HepG2 (cell line): ENCODE data around the gene LCK. TPM values are rescaled to one million over a fixed set of nuclear protein-coding genes. Genes with fewer than 3 reads are reported as not detected.

ENCODE experiments used
- CREB1 ChIP-seq, 2 experiments: fragments of 450-650 bp in 1 of 2; IDR thresholded peaks; 2 replicates each; pipeline ENCODE4 v1.6.1; 2016 to 2017; ENCODE audit warnings: control low read depth in 1 of 2, mild to moderate bottlenecking in 1 of 2, missing compliant biosample characterization in 1 of 2, missing genetic modification characterization in 1 of 2
- FOXP1 ChIP-seq, 2 experiments: fragments of 450-650 bp in 1 of 2; IDR thresholded peaks; 2 replicates each; pipeline ENCODE4 v1.6.1; 2017 to 2018; ENCODE audit warnings: antibody characterized with exemption in 1 of 2
- GATAD2A ChIP-seq: IDR thresholded peaks from 2 replicates; pipeline ENCODE4 v1.6.1; 2016
- JUNB ChIP-seq: sonication (generic); formaldehyde crosslinking; IDR thresholded peaks from 2 replicates; pipeline ENCODE4 v1.8.0; 2022; ENCODE audit warnings: missing genetic modification reagents, mild to moderate bottlenecking, borderline replicate concordance
- NR2F1 ChIP-seq, 2 experiments: fragments of 450-650 bp in 1 of 2; formaldehyde crosslinking in 1 of 2; IDR thresholded peaks; 2 replicates each; pipeline versions ENCODE4 v1.5.0 to v1.6.1; 2016 to 2020; ENCODE audit warnings: mild to moderate bottlenecking in 1 of 2, missing compliant biosample characterization in 1 of 2, missing genetic modification reagents in 1 of 2, moderate library complexity in 1 of 2
- PLRG1 ChIP-seq: fragments of 450-650 bp; conservative IDR thresholded peaks from 2 replicates; pipeline ENCODE4 v1.6.1; 2016
- RORA ChIP-seq: sonication (generic); formaldehyde crosslinking; IDR thresholded peaks from 2 replicates; pipeline ENCODE4 v1.5.0; 2020; ENCODE audit warnings: mild to moderate bottlenecking, missing genetic modification reagents, moderate library complexity
- SYNCRIP ChIP-seq: fragments of 200-400 bp; formaldehyde crosslinking; IDR thresholded peaks from 2 replicates; pipeline ENCODE4 v1.6.1; 2018; ENCODE audit warnings: mild to moderate bottlenecking, low read depth, low read length; ENCODE audit not compliant: insufficient read depth
- THAP11 ChIP-seq: IDR thresholded peaks from 2 replicates; pipeline ENCODE4 v1.6.1; 2016; ENCODE audit warnings: missing biosample characterization, missing genetic modification reagents
- ZNF34 ChIP-seq: sonication (generic); formaldehyde crosslinking; IDR thresholded peaks from 2 replicates; pipeline ENCODE4 v1.4.0; 2020; ENCODE audit warnings: mild to moderate bottlenecking, missing genetic modification reagents, borderline replicate concordance
- ZNF383 ChIP-seq: sonication (generic); formaldehyde crosslinking; IDR thresholded peaks from 2 replicates; pipeline ENCODE4 v1.4.0; 2020; ENCODE audit warnings: missing genetic modification reagents, mild to moderate bottlenecking, borderline replicate concordance
- ZNF713 ChIP-seq: sonication (generic); formaldehyde crosslinking; IDR thresholded peaks from 2 replicates; pipeline ENCODE4 v1.4.0; 2020; ENCODE audit warnings: mild to moderate bottlenecking, missing genetic modification reagents
- ZSCAN29 ChIP-seq: sonication (generic); formaldehyde crosslinking; conservative IDR thresholded peaks from 2 replicates; pipeline ENCODE4 v1.4.0; 2020; ENCODE audit warnings: mild to moderate bottlenecking, missing genetic modification reagents
- polyA plus RNA-seq, 8 experiments: library from polyadenylated mRNA; depleted of rRNA in 3 of 8; stranded (reverse) in 7 of 8; unstranded in 1 of 8; fragments of >200 nt; fragmentation: Illumina TruSeq in 4 of 8; extraction: Trizol in 4 of 8; gene quantifications; 2 replicates each; pipeline versions ENCODE4 v1.2.1 to v1.2.3, GENCODE V29; 2011 to 2016; ENCODE audit warnings: low read depth in 4 of 8, missing spikeins in 1 of 8, mixed read lengths in 1 of 8; ENCODE audit not compliant: insufficient read depth in 1 of 8
- total RNA-seq, 5 experiments: library from RNA; depleted of rRNA; stranded (reverse); fragments of >200 nt; fragmentation: Illumina TruSeq; extraction: Trizol; gene quantifications; 2 replicates each; pipeline ENCODE4 v1.2.3, GENCODE V29; 2016; ENCODE audit warnings: low read depth in 1 of 5
- TF ChIP-seq, protein P1 (sequence below): sonication (generic); formaldehyde crosslinking; IDR thresholded peaks from 2 replicates; pipeline ENCODE4 v1.4.0; 2020; ENCODE audit warnings: low read depth, mild to moderate bottlenecking, missing genetic modification reagents
- TF ChIP-seq, protein P2 (sequence below): sonication (generic); formaldehyde crosslinking; IDR thresholded peaks from 2 replicates; pipeline ENCODE4 v1.5.1; 2020; ENCODE audit warnings: missing genetic modification reagents, mild to moderate bottlenecking, borderline replicate concordance
- TF ChIP-seq, protein P3 (sequence below): sonication (generic); formaldehyde crosslinking; IDR thresholded peaks from 2 replicates; pipeline ENCODE4 v1.4.0; 2020; ENCODE audit warnings: missing genetic modification reagents
- TF ChIP-seq, protein P4 (sequence below): sonication (generic); formaldehyde crosslinking; IDR thresholded peaks from 2 replicates; pipeline ENCODE4 v1.9.0; 2022; ENCODE audit warnings: low read depth, missing genetic modification reagents
- TF ChIP-seq, protein P5 (sequence below): IDR thresholded peaks from 2 replicates; pipeline ENCODE4 v1.6.1; 2016; ENCODE audit warnings: low read depth, control low read depth
- TF ChIP-seq, protein P6 (sequence below): sonication (generic); formaldehyde crosslinking; IDR thresholded peaks from 2 replicates; pipeline ENCODE4 v1.5.0; 2020; ENCODE audit warnings: missing genetic modification reagents

LCK gene
- total and polyA plus RNA-seq, 2 of the 13 experiments (the other 11 are each of a cell fraction or from before 2014, with no cell fraction given): 0.93 to 1.8 TPM

DNA sequence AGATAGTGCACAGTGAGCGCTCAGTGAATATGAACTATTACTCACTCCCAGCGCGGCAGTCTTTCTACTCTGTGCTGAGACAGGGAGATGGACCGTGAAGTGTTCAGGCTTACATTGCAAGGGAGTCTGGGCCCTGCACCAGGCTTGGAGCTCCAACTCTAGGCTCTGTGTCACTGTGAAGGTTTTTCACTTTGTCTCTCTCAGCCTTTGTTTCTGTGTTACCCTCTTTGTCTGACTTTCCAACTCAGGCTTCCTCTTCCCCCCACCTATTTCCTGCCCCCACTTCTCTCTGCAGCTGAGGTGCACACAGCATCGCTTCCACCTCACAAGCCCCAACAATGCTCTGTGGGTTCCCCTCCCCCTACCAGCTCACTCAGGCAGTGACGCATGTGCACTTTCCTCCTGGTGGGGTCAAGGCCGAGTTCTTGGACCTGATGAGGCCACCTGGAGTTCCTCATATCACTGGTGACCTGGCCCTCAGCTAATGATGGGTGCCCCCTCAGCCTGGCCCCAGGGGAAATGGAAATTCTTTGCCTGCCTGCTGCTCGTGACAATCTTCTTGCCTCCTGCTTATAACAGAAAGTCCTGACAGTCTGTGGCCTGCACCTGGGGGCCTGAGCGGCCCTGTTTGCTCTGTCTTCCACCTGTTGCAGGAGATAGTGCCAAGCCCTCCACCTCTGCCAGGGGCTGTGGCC lies 1.1 kb upstream of the LCK start (continued):
- TF ChIP-seq, protein P1, sequence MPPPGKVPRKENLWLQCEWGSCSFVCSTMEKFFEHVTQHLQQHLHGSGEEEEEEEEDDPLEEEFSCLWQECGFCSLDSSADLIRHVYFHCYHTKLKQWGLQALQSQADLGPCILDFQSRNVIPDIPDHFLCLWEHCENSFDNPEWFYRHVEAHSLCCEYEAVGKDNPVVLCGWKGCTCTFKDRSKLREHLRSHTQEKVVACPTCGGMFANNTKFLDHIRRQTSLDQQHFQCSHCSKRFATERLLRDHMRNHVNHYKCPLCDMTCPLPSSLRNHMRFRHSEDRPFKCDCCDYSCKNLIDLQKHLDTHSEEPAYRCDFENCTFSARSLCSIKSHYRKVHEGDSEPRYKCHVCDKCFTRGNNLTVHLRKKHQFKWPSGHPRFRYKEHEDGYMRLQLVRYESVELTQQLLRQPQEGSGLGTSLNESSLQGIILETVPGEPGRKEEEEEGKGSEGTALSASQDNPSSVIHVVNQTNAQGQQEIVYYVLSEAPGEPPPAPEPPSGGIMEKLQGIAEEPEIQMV (CRISPR knock-in tag): no peak
- TF ChIP-seq PLRG1 (no peak), NR2F1 (CRISPR knock-in tag; IDR thresholded peaks at IDR 0.05) (peak; percentile 96), JUNB (CRISPR knock-in tag) (no peak), RORA (CRISPR knock-in tag) (no peak), ZSCAN29 (CRISPR knock-in tag) (peak; percentile 78), SYNCRIP (no peak), GATAD2A (CRISPR knock-in tag) (peak; percentile 93), ZNF34 (no peak; the same call in 1 of the 2 replicates), THAP11 (CRISPR knock-in tag) (peak; percentile 66), ZNF713 (CRISPR knock-in tag) (0 out of 2 replicates have a peak, but pooled peaks have one; percentile 48), ZNF383 (CRISPR knock-in tag) (0 out of 2 replicates have a peak, but pooled peaks have one; percentile 71), CREB1 (IDR thresholded peaks at IDR 0.05) (peak; percentile 82), CREB1 (CRISPR knock-in tag; IDR thresholded peaks at IDR 0.05) (peak; percentile 94), FOXP1 (IDR thresholded peaks at IDR 0.05) (no peak), FOXP1 (CRISPR knock-in tag; IDR thresholded peaks at IDR 0.05) (peak; percentile 72)
- TF ChIP-seq, protein P2, sequence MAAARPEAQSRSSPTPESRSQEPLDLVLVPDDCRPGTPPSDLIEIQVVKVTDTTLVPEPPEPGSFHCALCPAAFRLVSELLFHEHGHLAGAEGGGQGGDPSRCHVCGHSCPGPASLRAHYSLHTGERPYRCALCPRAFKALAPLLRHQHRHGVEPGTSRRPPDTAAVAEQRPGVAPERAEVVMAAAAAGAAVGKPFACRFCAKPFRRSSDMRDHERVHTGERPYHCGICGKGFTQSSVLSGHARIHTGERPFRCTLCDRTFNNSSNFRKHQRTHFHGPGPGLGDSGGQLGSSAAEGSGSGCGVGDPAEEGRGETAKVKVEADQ (CRISPR knock-in tag): 0 out of 2 replicates have a peak, but pooled peaks have one; percentile 1
- TF ChIP-seq, protein P3, sequence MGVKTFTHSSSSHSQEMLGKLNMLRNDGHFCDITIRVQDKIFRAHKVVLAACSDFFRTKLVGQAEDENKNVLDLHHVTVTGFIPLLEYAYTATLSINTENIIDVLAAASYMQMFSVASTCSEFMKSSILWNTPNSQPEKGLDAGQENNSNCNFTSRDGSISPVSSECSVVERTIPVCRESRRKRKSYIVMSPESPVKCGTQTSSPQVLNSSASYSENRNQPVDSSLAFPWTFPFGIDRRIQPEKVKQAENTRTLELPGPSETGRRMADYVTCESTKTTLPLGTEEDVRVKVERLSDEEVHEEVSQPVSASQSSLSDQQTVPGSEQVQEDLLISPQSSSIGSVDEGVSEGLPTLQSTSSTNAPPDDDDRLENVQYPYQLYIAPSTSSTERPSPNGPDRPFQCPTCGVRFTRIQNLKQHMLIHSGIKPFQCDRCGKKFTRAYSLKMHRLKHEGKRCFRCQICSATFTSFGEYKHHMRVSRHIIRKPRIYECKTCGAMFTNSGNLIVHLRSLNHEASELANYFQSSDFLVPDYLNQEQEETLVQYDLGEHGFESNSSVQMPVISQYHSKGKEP (CRISPR knock-in tag): no peak
- TF ChIP-seq, protein P4, sequence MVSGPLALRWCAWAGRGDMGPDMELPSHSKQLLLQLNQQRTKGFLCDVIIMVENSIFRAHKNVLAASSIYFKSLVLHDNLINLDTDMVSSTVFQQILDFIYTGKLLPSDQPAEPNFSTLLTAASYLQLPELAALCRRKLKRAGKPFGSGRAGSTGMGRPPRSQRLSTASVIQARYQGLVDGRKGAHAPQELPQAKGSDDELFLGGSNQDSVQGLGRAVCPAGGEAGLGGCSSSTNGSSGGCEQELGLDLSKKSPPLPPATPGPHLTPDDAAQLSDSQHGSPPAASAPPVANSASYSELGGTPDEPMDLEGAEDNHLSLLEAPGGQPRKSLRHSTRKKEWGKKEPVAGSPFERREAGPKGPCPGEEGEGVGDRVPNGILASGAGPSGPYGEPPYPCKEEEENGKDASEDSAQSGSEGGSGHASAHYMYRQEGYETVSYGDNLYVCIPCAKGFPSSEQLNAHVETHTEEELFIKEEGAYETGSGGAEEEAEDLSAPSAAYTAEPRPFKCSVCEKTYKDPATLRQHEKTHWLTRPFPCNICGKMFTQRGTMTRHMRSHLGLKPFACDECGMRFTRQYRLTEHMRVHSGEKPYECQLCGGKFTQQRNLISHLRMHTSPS: peak; percentile 45; the same call in 1 of the 2 replicates
- TF ChIP-seq, protein P5, sequence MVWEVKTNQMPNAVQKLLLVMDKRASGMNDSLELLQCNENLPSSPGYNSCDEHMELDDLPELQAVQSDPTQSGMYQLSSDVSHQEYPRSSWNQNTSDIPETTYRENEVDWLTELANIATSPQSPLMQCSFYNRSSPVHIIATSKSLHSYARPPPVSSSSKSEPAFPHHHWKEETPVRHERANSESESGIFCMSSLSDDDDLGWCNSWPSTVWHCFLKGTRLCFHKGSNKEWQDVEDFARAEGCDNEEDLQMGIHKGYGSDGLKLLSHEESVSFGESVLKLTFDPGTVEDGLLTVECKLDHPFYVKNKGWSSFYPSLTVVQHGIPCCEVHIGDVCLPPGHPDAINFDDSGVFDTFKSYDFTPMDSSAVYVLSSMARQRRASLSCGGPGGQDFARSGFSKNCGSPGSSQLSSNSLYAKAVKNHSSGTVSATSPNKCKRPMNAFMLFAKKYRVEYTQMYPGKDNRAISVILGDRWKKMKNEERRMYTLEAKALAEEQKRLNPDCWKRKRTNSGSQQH: peak; percentile 51; the same call in 1 of the 2 replicates
- TF ChIP-seq, protein P6, sequence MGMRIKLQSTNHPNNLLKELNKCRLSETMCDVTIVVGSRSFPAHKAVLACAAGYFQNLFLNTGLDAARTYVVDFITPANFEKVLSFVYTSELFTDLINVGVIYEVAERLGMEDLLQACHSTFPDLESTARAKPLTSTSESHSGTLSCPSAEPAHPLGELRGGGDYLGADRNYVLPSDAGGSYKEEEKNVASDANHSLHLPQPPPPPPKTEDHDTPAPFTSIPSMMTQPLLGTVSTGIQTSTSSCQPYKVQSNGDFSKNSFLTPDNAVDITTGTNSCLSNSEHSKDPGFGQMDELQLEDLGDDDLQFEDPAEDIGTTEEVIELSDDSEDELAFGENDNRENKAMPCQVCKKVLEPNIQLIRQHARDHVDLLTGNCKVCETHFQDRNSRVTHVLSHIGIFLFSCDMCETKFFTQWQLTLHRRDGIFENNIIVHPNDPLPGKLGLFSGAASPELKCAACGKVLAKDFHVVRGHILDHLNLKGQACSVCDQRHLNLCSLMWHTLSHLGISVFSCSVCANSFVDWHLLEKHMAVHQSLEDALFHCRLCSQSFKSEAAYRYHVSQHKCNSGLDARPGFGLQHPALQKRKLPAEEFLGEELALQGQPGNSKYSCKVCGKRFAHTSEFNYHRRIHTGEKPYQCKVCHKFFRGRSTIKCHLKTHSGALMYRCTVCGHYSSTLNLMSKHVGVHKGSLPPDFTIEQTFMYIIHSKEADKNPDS (CRISPR knock-in tag): no peak
